Measurements from ENCODE around the gene NEK9. TPM values are rescaled to one million over a fixed set of nuclear protein-coding genes. Genes with fewer than 3 reads are reported as not detected.

The NEK9 gene
- total RNA-seq, 1 experiment from 2014 or later = 49.3 TPM

DNA sequence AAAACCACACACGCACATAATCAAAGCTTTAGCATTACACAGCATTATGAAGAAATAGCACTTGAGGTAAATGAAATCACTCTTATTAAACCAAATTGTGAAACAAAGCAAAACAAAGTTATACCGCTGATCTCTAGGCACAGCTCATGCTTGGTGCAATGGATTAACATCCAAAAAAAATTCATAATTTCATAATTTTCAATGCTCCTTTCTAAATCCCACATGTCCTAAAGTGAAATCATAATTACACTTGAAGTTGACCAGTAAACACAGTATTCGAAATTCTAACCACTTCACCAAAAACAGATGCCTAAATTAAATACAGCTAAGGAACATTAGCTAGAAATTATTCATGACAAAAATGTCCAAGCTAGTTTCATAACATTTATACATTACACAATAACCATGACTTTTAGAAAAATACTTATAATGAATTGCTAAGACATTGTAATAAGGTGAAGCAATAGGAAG, 77.1 kb downstream of the NEK9 start:
- in situ Hi-C loops (cut with HindIII; ENCODE audit: low sequenced_read_pairs) = no loop called here
- no peak for DNase-seq (ENCODE audit: low spot score)

GRCh38 chr14:75049136-75049535, 77.7 kb downstream of the NEK9 start:
- in situ Hi-C loops (cut with HindIII; ENCODE audit: low sequenced_read_pairs) = no loop called here
- no peak for DNase-seq (ENCODE audit: low spot score)

GRCh38 chr14:75048101-75048500, 78.7 kb downstream of the NEK9 start:
- DNase-seq (ENCODE audit: low spot score) = no peak
- in situ Hi-C loops (cut with HindIII; ENCODE audit: low sequenced_read_pairs) = no loop called here

DNA sequence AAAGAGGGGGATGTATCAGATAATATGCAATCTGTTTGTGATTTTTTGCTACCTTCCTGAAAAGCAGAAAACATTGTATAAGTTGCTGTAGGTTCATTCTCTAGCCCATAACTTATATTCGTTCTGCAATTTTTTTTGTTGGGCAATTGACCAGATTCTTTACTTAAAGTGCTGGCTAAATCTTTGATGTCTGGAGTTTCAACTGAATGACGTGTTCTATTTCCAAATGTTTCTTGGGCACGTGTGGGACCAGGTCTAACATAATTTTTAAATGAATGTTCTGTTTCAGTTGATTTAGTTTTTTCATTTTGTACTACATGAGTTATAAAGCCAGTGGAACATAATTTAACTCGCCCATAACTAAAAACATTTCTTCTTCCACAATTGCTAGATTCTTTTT, 79.3 kb downstream of the NEK9 start:
- in situ Hi-C loops (cut with HindIII; ENCODE audit: low sequenced_read_pairs) = no loop called here
- no peak for DNase-seq (ENCODE audit: low spot score)

- in situ Hi-C loops (cut with HindIII; ENCODE audit: low sequenced_read_pairs) = no loop called here
These were observed 79.9 kb downstream of the NEK9 start for GRCh38 chr14:75046899-75047298.

GRCh38 chr14:75046275-75046674, 80.6 kb downstream of the NEK9 start:
- DNase-seq (ENCODE audit: low spot score) = no peak
- in situ Hi-C loops (cut with HindIII; ENCODE audit: low sequenced_read_pairs) = no loop called here

More at GRCh38 chr14:75046899-75047298, 79.9 kb downstream of the NEK9 start:
- no peak for DNase-seq (ENCODE audit: low spot score)

- in situ Hi-C loops (cut with HindIII; ENCODE audit: low sequenced_read_pairs) = no loop called here
These were observed 82.1 kb downstream of the NEK9 start for GRCh38 chr14:75044752-75045151.

DNA sequence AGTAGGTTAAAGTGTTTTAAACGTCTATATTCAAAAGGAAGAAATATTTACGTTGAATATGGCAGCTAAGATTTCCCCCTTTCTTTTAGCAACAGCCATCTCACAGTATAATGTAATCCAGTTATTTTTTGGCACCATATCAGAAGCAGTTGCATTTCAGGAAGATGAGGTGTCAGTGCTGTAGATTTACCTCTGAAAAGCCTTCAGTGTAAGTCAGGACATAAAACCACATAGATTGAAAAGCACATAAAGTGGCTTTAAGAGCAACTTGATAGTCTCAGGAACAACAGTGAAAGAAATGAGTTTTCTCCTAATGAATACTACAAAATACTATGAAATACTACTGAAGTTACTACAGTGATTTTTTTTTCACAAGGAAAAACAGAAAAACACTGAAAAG, 82.5 kb downstream of the NEK9 start:
- in situ Hi-C loops (cut with HindIII; ENCODE audit: low sequenced_read_pairs) = no loop called here
- no peak for DNase-seq (ENCODE audit: low spot score)

More at GRCh38 chr14:75044752-75045151, 82.1 kb downstream of the NEK9 start:
- DNase-seq (ENCODE audit: low spot score) = no peak

- DNase-seq (ENCODE audit: low spot score) = no peak
- in situ Hi-C loops (cut with HindIII; ENCODE audit: low sequenced_read_pairs) = no loop called here
These were observed 84.8 kb downstream of the NEK9 start for GRCh38 chr14:75042035-75042434.

GRCh38 chr14:75041613-75042012, 85.2 kb downstream of the NEK9 start:
- in situ Hi-C loops (cut with HindIII; ENCODE audit: low sequenced_read_pairs) = no loop called here
- DNase-seq (ENCODE audit: low spot score) = no peak

DNA sequence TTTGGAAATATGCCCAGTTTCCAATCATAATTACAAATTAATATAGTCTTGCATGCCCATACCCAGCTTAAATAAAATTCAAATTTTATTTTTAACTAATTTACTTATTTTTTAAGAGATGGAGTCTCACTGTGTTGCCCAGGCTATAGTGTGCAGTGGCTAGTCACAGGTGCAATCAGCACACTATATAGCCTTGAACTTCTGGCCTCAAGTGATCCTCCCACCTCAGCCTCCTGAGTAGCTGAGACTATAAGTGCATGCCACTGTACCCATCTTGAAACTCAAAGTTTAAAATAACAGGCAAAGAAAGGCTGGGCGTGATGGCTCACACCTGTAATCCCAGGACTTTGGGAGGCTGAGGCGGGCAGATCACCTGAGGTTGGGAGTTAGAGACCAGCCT, 85.9 kb downstream of the NEK9 start:
- no peak for DNase-seq (ENCODE audit: low spot score)
- in situ Hi-C loops (cut with HindIII; ENCODE audit: low sequenced_read_pairs) = no loop called here

- in situ Hi-C loops (cut with HindIII; ENCODE audit: low sequenced_read_pairs) = no loop called here
- DNase-seq (ENCODE audit: low spot score) = no peak
These were observed 86.3 kb downstream of the NEK9 start for GRCh38 chr14:75040507-75040906.

- in situ Hi-C loops (cut with HindIII; ENCODE audit: low sequenced_read_pairs) = no loop called here
These were observed 93.9 kb downstream of the NEK9 start for GRCh38 chr14:75032939-75033338.

DNA sequence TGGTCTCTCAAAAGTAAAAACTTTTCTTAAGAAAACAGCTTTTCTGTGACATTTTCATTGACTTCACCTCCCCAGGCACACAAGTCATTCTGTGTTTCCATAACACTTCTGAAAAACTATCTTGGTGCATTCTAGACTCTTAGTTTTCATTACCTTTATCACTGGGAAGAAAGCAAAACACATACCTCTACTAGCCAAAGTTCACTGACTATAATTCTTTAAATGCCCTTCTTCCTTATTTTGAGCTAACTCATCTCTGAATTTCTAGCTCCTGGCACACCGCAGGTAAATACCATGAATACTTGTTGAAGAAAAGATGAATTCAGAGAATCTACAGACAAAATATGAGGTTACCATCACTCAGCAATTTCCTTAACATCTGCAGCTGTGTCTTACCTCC, 96.7 kb downstream of the NEK9 start:
- in situ Hi-C loops (cut with HindIII; ENCODE audit: low sequenced_read_pairs) = no loop called here
- no peak for DNase-seq (ENCODE audit: low spot score)

More at GRCh38 chr14:75032939-75033338, 93.9 kb downstream of the NEK9 start:
- DNase-seq (ENCODE audit: low spot score) = no peak

Other genes with a start within 250 kb of the NEK9 start
- gene DLST, start 245.1 kb downstream of the NEK9 start, total RNA-seq (2014; rRNA removed; shearing (Covaris generic)) = 93.5 and 101 TPM in 2 replicates
- 31.0 and 33.7 TPM in 2 replicates for gene RPS6KL1, start 203.8 kb downstream of the NEK9 start, total RNA-seq (2014; rRNA removed; shearing (Covaris generic))
- gene PGF, start 171.5 kb downstream of the NEK9 start, total RNA-seq (2014; rRNA removed; shearing (Covaris generic)) = 1.8 and 3.9 TPM in 2 replicates
- 48.6 and 88.4 TPM in 2 replicates for gene EIF2B2, start 124.1 kb downstream of the NEK9 start, total RNA-seq (2014; rRNA removed; shearing (Covaris generic))
- 11.1 and 21.0 TPM in 2 replicates for gene MLH3, start 75.6 kb downstream of the NEK9 start, total RNA-seq (2014; rRNA removed; shearing (Covaris generic))
- gene ACYP1, start 63.0 kb downstream of the NEK9 start, total RNA-seq (2014; rRNA removed; shearing (Covaris generic)) = 11.9 and 18.7 TPM in 2 replicates
- gene ZC2HC1C, start 57.4 kb downstream of the NEK9 start, total RNA-seq (2014; rRNA removed; shearing (Covaris generic)) = 2.1 TPM in 1 of 2 replicates, not detected in the other
- 180 and 202 TPM in 2 replicates for gene TMED10, start 49.6 kb upstream of the NEK9 start, total RNA-seq (2014; rRNA removed; shearing (Covaris generic))
- gene FOS, start 151.8 kb upstream of the NEK9 start, total RNA-seq (2014; rRNA removed; shearing (Covaris generic)) = 29.8 and 41.0 TPM in 2 replicates

Measured in G401 (cell line).